ENCODE measurements around the gene ACSF2. TPM values are rescaled to one million over a fixed set of nuclear protein-coding genes. Genes with fewer than 3 reads are reported as not detected.

ACSF2 gene
- total RNA-seq, 1 donor: 18.1 TPM

GRCh38 chr17:50458701-50459676, 33.0 kb downstream of the ACSF2 start:
- peak; percentile 77 for DNase-seq (ENCODE audit: low read depth)
- TF ChIP-seq CTCF (IDR thresholded peaks at IDR 0.05; ENCODE audit: insufficient read depth, low read depth, low read length): no peak
- H3K4me3 ChIP-seq (ENCODE audit: low read depth, low read length): no peak overlapping the region

DNA sequence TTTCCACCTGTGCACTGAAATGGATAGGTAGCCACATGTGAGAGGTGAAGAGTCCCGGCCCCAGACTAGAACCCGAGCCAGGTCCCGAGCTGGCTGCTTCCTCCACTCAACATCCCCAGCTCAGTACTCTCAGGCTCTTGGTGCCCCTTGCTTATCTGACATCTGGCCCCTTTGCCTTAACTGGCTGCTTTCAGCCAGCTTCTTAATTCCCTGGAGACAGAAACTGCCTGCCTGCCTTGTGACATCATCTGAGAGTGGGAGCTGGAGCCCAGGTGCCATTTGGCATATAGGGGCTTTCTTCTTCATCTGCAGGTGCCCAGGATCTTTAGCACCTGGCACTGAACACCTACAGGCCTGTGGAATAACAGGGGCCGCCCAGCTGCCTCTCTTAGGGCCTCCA, 33.7 kb downstream of the ACSF2 start:
- no peak for TF ChIP-seq CTCF (IDR thresholded peaks at IDR 0.05; ENCODE audit: insufficient read depth, low read depth, low read length)
- H3K4me3 ChIP-seq (ENCODE audit: low read depth, low read length): no peak overlapping the region
- DNase-seq (ENCODE audit: low read depth): peak; percentile 8

- no peak for TF ChIP-seq CTCF (IDR thresholded peaks at IDR 0.05; ENCODE audit: insufficient read depth, low read depth, low read length)
- DNase-seq (ENCODE audit: low read depth): no peak
- no peak overlapping the region for H3K4me3 ChIP-seq (ENCODE audit: low read depth, low read length)
These were observed 35.0 kb downstream of the ACSF2 start for GRCh38 chr17:50460831-50461526.

DNA sequence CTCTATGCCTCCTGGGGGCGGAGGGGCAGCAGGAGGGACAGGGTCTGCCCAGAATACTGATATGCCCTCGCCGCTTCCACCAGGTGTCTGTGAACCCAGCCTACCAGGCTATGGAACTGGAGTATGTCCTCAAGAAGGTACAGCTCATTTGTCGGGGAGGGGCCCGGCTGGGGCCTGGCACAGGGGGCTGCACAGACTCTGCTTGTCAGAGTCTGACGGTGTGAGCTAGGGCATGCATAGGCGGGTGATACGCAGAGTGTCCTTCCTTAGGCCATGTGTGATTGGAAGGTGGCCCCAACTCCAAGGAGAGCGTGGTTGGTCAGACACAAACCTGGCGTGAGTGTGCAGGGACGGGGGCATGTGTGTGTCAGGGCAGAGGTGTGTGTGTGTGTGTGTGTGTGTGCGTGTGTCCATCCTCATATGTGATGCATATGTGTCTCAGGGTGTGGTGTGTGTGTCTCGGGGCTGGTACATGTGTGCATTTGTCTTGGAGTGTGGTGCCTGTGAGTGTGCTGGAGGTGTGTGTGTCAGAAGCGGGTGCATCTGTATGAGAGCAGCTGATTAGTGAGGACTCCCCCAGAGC, 35.6 kb downstream of the ACSF2 start:
- DNase-seq (ENCODE audit: low read depth): no peak
- TF ChIP-seq CTCF (IDR thresholded peaks at IDR 0.05; ENCODE audit: insufficient read depth, low read depth, low read length): no peak
- no peak overlapping the region for H3K4me3 ChIP-seq (ENCODE audit: low read depth, low read length)

DNA sequence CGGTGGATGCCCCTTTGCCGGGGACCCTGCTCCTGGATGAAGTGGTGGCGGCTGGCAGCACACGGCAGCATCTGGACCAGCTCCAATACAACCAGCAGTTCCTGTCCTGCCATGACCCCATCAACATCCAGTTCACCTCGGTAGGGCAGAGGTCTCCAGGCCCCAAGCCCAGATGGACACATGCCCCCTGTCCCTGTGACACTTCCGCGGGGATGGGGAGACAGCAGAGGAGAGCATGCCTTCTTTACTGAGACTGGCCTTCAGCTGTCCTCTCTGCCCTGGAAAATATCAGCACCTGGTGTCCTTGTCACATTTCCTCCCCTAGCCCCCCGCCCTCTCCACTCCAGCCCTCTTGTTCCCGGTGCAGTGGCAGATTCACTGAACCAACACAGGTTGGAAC, 36.4 kb downstream of the ACSF2 start:
- no peak overlapping the region for H3K4me3 ChIP-seq (ENCODE audit: low read depth, low read length)
- DNase-seq (ENCODE audit: low read depth): no peak
- TF ChIP-seq CTCF (IDR thresholded peaks at IDR 0.05; ENCODE audit: insufficient read depth, low read depth, low read length): no peak

GRCh38 chr17:50464121-50464520, 38.1 kb downstream of the ACSF2 start:
- TF ChIP-seq CTCF (IDR thresholded peaks at IDR 0.05; ENCODE audit: insufficient read depth, low read depth, low read length): no peak
- no peak for DNase-seq (ENCODE audit: low read depth)
- no peak overlapping the region for H3K4me3 ChIP-seq (ENCODE audit: low read depth, low read length)

Data from fibroblast of villous mesenchyme (primary cell).